SK-N-SH treated with all-trans-retinoic acid at 6 μM for 48 hours (cell line): ENCODE results near the gene GALNTL6.

Experiments
- ATAC-seq: fragments of 200-7000 bp; cut with Tn5 transposase; 3 replicates; pipeline ENCODE4 v1.9.1; 2020; ENCODE audit warnings: mild to moderate bottlenecking, moderate library complexity
- BACH2 ChIP-seq: fragments of 250-450 bp; sonication (Bioruptor Pico); IDR thresholded peaks from 2 replicates; pipeline ENCODE4 v1.9.0; 2021; ENCODE audit warnings: mild to moderate bottlenecking, borderline replicate concordance
- ESRRG ChIP-seq: fragments of 250-450 bp; sonication (Bioruptor Pico); IDR thresholded peaks from 2 replicates; pipeline ENCODE4 v1.6.1; 2021; ENCODE audit warnings: mild to moderate bottlenecking
- GLIS3 ChIP-seq: fragments of 250-450 bp; sonication (Bioruptor Pico); IDR thresholded peaks from 2 replicates; pipeline ENCODE4 v1.5.0; 2020; ENCODE audit warnings: mild to moderate bottlenecking, moderate library complexity
- ISL1 ChIP-seq: fragments of 250-450 bp; sonication (Bioruptor Pico); IDR thresholded peaks from 2 replicates; pipeline ENCODE4 v2.1.2; 2022; ENCODE audit warnings: mild to moderate bottlenecking, moderate library complexity
- OSR1 ChIP-seq: fragments of 250-450 bp; sonication (Bioruptor Pico); IDR thresholded peaks from 2 replicates; pipeline ENCODE4 v1.8.0; 2022; ENCODE audit warnings: moderate library complexity, mild to moderate bottlenecking, inconsistent platforms
- PATZ1 ChIP-seq: fragments of 250-450 bp; sonication (Bioruptor Pico); IDR thresholded peaks from 2 replicates; pipeline ENCODE4 v1.8.0; 2020; ENCODE audit warnings: mild to moderate bottlenecking, moderate library complexity, borderline replicate concordance
- PPARA ChIP-seq: fragments of 250-450 bp; sonication (Bioruptor Pico); IDR thresholded peaks from 2 replicates; pipeline ENCODE4 v1.5.0; 2020; ENCODE audit warnings: mild to moderate bottlenecking, borderline replicate concordance
- RARB ChIP-seq: fragments of 250-450 bp; sonication (Bioruptor Pico); IDR thresholded peaks from 2 replicates; pipeline ENCODE4 v1.8.0; 2021; ENCODE audit warnings: mild to moderate bottlenecking, moderate library complexity
- TCF4 ChIP-seq: fragments of 250-450 bp; sonication (Bioruptor Pico); IDR thresholded peaks from 2 replicates; pipeline ENCODE4 v1.8.0; 2021; ENCODE audit warnings: mild to moderate bottlenecking, moderate library complexity, borderline replicate concordance
- TOX ChIP-seq: fragments of 250-450 bp; sonication (Bioruptor Pico); IDR thresholded peaks from 2 replicates; pipeline ENCODE4 v1.8.0; 2021; ENCODE audit warnings: mild to moderate bottlenecking, moderate library complexity, borderline replicate concordance
- ZC3H10 ChIP-seq: fragments of 250-450 bp; sonication (Bioruptor Pico); IDR thresholded peaks from 2 replicates; pipeline ENCODE4 v1.5.1; 2021; ENCODE audit warnings: mild to moderate bottlenecking, moderate library complexity
- ZFP3 ChIP-seq: fragments of 250-450 bp; sonication (Bioruptor Pico); IDR thresholded peaks from 2 replicates; pipeline ENCODE4 v1.5.0; 2020; ENCODE audit warnings: mild to moderate bottlenecking, moderate library complexity
- ZFP30 ChIP-seq: fragments of 450-650 bp; formaldehyde crosslinking; IDR thresholded peaks from 2 replicates; pipeline ENCODE4 v1.5.0; 2022; ENCODE audit warnings: mild to moderate bottlenecking, moderate library complexity
- ZNF70 ChIP-seq: fragments of 450-650 bp; formaldehyde crosslinking; IDR thresholded peaks from 2 replicates; pipeline ENCODE4 v1.5.0; 2020; ENCODE audit warnings: mild to moderate bottlenecking, moderate library complexity
- ZNF8 ChIP-seq: fragments of 450-650 bp; formaldehyde crosslinking; IDR thresholded peaks from 2 replicates; pipeline ENCODE4 v1.5.0; 2020; ENCODE audit warnings: mild to moderate bottlenecking, moderate library complexity
- TF ChIP-seq, protein P1 (sequence below): fragments of 250-450 bp; sonication (Bioruptor Pico); IDR thresholded peaks from 2 replicates; pipeline ENCODE4 v1.5.1; 2020; ENCODE audit warnings: low read depth, mild to moderate bottlenecking, moderate library complexity
- TF ChIP-seq, protein P2 (sequence below): fragments of 250-450 bp; sonication (Bioruptor Pico); IDR thresholded peaks from 2 replicates; pipeline ENCODE4 v1.5.0; 2020; ENCODE audit warnings: mild to moderate bottlenecking, moderate library complexity
- TF ChIP-seq, protein P3 (sequence below): fragments of 250-450 bp; sonication (Bioruptor Pico); IDR thresholded peaks from 2 replicates; pipeline ENCODE4 v1.8.0; 2021; ENCODE audit warnings: low read depth, mild to moderate bottlenecking, moderate library complexity, borderline replicate concordance
- TF ChIP-seq, protein P4 (sequence below): fragments of 250-450 bp; sonication (Bioruptor Pico); IDR thresholded peaks from 2 replicates; pipeline ENCODE4 v1.5.1; 2021; ENCODE audit warnings: mild to moderate bottlenecking, moderate library complexity

The GALNTL6 gene

DNA sequence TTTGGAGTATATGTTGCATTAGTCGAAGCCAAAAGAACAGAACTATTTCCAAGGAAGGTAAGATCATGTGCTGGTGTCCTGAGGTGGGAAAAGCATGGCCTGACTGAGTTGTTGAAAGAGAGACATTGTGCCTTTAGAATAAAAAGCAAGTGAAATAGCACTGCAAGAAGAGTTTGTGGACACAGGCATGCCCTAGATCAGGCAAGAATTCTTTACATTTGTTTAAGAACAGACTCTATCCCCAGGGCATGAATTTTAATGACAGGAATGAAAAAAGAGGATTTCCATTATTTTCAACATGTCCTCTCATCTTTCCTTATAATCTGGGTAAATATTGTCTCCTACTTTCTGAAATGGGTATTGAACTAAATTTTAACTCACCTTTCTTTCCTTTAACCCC lies 839.2 kb downstream of the GALNTL6 start:
- no peak for TF ChIP-seq ZNF70 (CRISPR knock-in tag)
- TF ChIP-seq BACH2 (CRISPR knock-in tag) = no peak
- no peak for TF ChIP-seq ZFP3 (CRISPR knock-in tag)
- TF ChIP-seq, protein P1, sequence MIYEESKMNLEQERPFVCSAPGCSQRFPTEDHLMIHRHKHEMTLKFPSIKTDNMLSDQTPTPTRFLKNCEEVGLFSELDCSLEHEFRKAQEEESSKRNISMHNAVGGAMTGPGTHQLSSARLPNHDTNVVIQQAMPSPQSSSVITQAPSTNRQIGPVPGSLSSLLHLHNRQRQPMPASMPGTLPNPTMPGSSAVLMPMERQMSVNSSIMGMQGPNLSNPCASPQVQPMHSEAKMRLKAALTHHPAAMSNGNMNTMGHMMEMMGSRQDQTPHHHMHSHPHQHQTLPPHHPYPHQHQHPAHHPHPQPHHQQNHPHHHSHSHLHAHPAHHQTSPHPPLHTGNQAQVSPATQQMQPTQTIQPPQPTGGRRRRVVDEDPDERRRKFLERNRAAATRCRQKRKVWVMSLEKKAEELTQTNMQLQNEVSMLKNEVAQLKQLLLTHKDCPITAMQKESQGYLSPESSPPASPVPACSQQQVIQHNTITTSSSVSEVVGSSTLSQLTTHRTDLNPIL (CRISPR knock-in tag) = no peak
- TF ChIP-seq ZC3H10 (CRISPR knock-in tag) = no peak
- TF ChIP-seq PATZ1 = no peak
- TF ChIP-seq OSR1 = no peak
- TF ChIP-seq ESRRG (CRISPR knock-in tag) = no peak
- TF ChIP-seq, protein P2, sequence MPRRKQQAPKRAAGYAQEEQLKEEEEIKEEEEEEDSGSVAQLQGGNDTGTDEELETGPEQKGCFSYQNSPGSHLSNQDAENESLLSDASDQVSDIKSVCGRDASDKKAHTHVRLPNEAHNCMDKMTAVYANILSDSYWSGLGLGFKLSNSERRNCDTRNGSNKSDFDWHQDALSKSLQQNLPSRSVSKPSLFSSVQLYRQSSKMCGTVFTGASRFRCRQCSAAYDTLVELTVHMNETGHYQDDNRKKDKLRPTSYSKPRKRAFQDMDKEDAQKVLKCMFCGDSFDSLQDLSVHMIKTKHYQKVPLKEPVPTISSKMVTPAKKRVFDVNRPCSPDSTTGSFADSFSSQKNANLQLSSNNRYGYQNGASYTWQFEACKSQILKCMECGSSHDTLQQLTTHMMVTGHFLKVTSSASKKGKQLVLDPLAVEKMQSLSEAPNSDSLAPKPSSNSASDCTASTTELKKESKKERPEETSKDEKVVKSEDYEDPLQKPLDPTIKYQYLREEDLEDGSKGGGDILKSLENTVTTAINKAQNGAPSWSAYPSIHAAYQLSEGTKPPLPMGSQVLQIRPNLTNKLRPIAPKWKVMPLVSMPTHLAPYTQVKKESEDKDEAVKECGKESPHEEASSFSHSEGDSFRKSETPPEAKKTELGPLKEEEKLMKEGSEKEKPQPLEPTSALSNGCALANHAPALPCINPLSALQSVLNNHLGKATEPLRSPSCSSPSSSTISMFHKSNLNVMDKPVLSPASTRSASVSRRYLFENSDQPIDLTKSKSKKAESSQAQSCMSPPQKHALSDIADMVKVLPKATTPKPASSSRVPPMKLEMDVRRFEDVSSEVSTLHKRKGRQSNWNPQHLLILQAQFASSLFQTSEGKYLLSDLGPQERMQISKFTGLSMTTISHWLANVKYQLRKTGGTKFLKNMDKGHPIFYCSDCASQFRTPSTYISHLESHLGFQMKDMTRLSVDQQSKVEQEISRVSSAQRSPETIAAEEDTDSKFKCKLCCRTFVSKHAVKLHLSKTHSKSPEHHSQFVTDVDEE (CRISPR knock-in tag) = no peak
- no peak for TF ChIP-seq ZFP30 (CRISPR knock-in tag)
- TF ChIP-seq RARB (CRISPR knock-in tag) = no peak
- no peak for TF ChIP-seq ISL1 (CRISPR knock-in tag)
- no peak for TF ChIP-seq ZNF8 (CRISPR knock-in tag)
- ATAC-seq = no peak

- TF ChIP-seq ZNF70 (CRISPR knock-in tag) (no peak), ESRRG (CRISPR knock-in tag) (no peak), ISL1 (CRISPR knock-in tag) (no peak), BACH2 (CRISPR knock-in tag) (no peak)
- ATAC-seq = no peak
Observed at GRCh38 chr4:172653676-172654075, 840.5 kb downstream of the GALNTL6 start.

DNA sequence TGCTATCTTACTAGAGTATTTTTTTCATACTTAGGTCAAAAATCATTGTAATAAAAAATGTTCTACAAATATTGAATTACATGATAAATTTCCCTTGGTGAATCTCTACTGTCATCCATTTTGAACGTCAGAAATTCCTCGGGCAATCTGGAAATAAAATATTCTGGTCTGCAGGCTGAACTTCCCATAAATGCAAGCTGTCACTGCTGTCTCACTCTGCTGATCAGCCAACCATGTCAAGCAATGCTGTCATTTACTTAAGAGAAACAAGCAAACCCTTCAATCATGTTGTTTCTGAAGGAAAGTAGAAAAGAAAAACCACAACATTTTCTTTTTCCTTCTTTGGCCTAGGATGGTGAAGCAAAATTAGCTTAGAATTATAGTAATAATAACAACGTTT lies 841.3 kb downstream of the GALNTL6 start:
- TF ChIP-seq, protein P1 (CRISPR knock-in tag) = no peak
- no peak for TF ChIP-seq TOX (CRISPR knock-in tag)
- no peak for TF ChIP-seq PATZ1
- TF ChIP-seq, protein P3, sequence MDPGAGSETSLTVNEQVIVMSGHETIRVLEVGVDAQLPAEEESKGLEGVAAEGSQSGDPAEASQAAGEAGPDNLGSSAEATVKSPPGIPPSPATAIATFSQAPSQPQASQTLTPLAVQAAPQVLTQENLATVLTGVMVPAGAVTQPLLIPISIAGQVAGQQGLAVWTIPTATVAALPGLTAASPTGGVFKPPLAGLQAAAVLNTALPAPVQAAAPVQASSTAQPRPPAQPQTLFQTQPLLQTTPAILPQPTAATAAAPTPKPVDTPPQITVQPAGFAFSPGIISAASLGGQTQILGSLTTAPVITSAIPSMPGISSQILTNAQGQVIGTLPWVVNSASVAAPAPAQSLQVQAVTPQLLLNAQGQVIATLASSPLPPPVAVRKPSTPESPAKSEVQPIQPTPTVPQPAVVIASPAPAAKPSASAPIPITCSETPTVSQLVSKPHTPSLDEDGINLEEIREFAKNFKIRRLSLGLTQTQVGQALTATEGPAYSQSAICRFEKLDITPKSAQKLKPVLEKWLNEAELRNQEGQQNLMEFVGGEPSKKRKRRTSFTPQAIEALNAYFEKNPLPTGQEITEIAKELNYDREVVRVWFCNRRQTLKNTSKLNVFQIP (CRISPR knock-in tag) = no peak
- no peak for TF ChIP-seq PPARA (CRISPR knock-in tag)
- TF ChIP-seq, protein P4, sequence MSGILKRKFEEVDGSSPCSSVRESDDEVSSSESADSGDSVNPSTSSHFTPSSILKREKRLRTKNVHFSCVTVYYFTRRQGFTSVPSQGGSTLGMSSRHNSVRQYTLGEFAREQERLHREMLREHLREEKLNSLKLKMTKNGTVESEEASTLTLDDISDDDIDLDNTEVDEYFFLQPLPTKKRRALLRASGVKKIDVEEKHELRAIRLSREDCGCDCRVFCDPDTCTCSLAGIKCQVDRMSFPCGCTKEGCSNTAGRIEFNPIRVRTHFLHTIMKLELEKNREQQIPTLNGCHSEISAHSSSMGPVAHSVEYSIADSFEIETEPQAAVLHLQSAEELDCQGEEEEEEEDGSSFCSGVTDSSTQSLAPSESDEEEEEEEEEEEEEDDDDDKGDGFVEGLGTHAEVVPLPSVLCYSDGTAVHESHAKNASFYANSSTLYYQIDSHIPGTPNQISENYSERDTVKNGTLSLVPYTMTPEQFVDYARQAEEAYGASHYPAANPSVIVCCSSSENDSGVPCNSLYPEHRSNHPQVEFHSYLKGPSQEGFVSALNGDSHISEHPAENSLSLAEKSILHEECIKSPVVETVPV (CRISPR knock-in tag) = no peak
- no peak for TF ChIP-seq ZC3H10 (CRISPR knock-in tag)
- no peak for TF ChIP-seq BACH2 (CRISPR knock-in tag)
- TF ChIP-seq GLIS3 (CRISPR knock-in tag) = no peak
- TF ChIP-seq ISL1 (CRISPR knock-in tag) = no peak
- no peak for TF ChIP-seq TCF4 (CRISPR knock-in tag)
- TF ChIP-seq OSR1 = no peak
- TF ChIP-seq ZFP30 (CRISPR knock-in tag) = no peak
- ATAC-seq = no peak
